ENCODE measurements around the gene SLC12A4. TPM values are rescaled to one million over a fixed set of nuclear protein-coding genes. Genes with fewer than 3 reads are reported as not detected.

The SLC12A4 gene
- total and polyA plus RNA-seq, 8 donors = 5.7 to 136 (median 20.1) TPM

DNA sequence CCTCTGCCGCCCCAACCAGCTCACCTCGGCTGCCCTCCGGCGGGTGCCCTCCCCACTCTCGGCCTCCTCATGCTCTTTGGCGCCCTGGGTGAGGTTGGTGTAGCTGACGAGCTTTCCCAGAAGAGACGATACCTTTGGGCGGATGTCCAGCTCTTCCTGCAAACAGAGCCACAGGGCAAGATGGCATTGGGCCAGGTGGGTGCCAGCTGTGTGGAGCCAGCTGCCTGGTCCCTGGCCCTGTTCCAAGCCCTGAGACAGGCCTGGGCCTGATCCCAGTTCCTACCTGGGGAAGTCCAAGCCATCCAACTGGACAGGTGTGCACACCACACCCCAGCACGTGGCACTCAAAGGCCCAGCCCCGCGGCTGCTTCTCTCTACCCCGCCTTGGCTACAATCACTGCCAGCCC lies 6.9 kb downstream of the SLC12A4 start:
- Histone ChIP-seq H3K4me3 (no peak overlapping the region), H3K9me3 (no peaks in the 10 kb centered on the region), H3K4me1 (peaks cover 60 to 78% (median 72%) of the 10 kb centered on the region in 4 donors), H3K27me3 (no peaks in the 10 kb centered on the region), H3K27ac (peak overlapping the region in 4 of 5 donors; percentile 37 to 80 (median 72)), H3K36me3 (peaks cover 42 to 68% (median 62%) of the 10 kb centered on the region in 4 donors)
- TF ChIP-seq, protein P1, sequence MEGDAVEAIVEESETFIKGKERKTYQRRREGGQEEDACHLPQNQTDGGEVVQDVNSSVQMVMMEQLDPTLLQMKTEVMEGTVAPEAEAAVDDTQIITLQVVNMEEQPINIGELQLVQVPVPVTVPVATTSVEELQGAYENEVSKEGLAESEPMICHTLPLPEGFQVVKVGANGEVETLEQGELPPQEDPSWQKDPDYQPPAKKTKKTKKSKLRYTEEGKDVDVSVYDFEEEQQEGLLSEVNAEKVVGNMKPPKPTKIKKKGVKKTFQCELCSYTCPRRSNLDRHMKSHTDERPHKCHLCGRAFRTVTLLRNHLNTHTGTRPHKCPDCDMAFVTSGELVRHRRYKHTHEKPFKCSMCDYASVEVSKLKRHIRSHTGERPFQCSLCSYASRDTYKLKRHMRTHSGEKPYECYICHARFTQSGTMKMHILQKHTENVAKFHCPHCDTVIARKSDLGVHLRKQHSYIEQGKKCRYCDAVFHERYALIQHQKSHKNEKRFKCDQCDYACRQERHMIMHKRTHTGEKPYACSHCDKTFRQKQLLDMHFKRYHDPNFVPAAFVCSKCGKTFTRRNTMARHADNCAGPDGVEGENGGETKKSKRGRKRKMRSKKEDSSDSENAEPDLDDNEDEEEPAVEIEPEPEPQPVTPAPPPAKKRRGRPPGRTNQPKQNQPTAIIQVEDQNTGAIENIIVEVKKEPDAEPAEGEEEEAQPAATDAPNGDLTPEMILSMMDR (IDR thresholded peaks at IDR 0.05) = no peak
- TF ChIP-seq POLR2A (IDR thresholded peaks at IDR 0.05) (no peak), EP300 (IDR thresholded peaks at IDR 0.05) (no peak), POLR2AphosphoS5 (IDR thresholded peaks at IDR 0.05) (peak in 1 of 3 donors; percentile 26)
- DNase-seq = peak; percentile 61 to 91
- intact Hi-C loops (cut with DNase I; ENCODE audit: low total_unique reads) = no loop called here
- 44 to 84% (median 58%) methylated on average over 7 to 13 of the region's 13 CpGs for WGBS, 5 donors

DNA sequence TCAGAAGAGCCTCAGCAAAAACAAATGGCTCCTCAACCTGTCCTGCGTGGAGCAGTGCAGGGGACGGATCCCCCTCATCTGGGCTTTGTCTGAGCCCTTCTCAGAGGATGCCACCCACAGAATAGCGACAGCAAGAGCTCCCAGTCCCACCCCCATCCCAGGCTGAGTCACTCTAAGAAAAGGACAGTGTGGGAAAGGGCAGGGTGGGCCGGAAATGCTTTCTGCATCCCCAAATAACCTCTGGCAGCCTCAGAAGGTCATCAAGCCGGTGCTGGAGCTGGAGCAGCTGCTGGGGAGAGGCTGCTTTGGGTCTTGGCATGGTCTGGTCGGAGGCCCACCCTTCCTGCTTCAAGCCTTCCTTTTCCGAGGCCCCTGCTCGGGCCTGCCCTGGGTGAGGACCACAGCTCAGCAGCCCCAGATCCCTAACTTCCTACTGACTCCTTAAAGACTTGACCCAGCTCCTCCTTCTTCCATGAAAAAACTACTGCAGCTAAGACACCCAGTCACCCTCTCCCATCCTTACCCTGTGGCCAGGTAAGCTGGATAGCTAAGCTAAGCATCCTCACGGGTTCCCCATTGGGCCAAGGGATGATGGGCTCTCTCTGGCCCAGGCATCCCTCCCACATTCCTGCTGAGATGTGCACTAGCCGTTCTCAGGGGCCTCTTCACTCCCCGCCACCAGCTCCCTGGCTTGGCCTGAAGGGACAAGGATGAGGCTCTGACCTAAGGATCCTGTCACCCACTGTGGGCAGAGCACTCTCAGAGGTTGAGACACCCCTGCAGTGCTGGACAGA lies 8.7 kb downstream of the SLC12A4 start:
- no peak overlapping the region for H3K4me3 ChIP-seq
- TF ChIP-seq POLR2A (IDR thresholded peaks at IDR 0.05) (no peak), POLR2AphosphoS5 (IDR thresholded peaks at IDR 0.05) (peak in 2 of 3 donors; percentile 18 to 76), EP300 (IDR thresholded peaks at IDR 0.05) (peak; percentile 27)
- TF ChIP-seq, protein P1 (IDR thresholded peaks at IDR 0.05) = no peak
- peak in 1 of 2 donors; percentile 66 for DNase-seq
- 59 to 70% (median 68%) methylated on average over 9 to 11 of the region's 11 CpGs for WGBS, 5 donors
- no peaks in the 10 kb centered on the region for H3K27me3 ChIP-seq
- intact Hi-C loops (cut with DNase I; ENCODE audit: low total_unique reads) = no loop called here
- peak overlapping the region; percentile 32 to 80 (median 72) for H3K27ac ChIP-seq
- H3K4me1 ChIP-seq = peaks cover 44 to 61% (median 57%) of the 10 kb centered on the region in 4 donors
- H3K9me3 ChIP-seq = no peaks in the 10 kb centered on the region
- H3K36me3 ChIP-seq = peaks cover 48 to 86% (median 78%) of the 10 kb centered on the region in 4 donors

DNA sequence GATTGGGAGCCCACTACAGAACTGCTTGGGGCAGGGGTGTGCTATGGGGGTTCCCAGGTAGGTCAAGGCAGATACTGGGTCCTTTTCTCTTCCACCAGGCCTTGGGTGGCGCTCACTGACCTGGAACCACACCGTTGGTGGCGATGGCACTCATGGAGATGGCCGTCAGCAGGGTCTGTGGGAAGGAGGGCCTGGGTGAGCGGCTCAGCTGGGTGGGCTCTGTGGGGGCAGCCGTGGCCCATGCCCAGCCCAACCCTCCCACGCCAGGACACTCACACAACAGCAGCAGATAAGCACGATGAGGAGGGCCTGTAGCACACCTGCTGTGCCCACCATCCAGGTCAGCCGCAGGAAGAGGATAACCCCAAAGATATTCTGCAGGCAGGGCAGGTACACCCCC lies 10.8 kb downstream of the SLC12A4 start:
- intact Hi-C loops (cut with DNase I; ENCODE audit: low total_unique reads) = no loop called here
- H3K4me3 ChIP-seq = no peak overlapping the region
- no peak for DNase-seq
- H3K27me3 ChIP-seq = no peaks in the 10 kb centered on the region
- H3K9me3 ChIP-seq = no peaks in the 10 kb centered on the region
- WGBS, 5 donors = 89 to 97% (median 95%) methylated on average over 5 to 9 of the region's 9 CpGs
- H3K27ac ChIP-seq = peak overlapping the region in 2 of 5 donors; percentile 72 to 80
- peaks cover 48 to 98% (median 90%) of the 10 kb centered on the region in 4 donors for H3K36me3 ChIP-seq
- TF ChIP-seq, protein P1 (IDR thresholded peaks at IDR 0.05) = no peak
- no peak for TF ChIP-seq POLR2AphosphoS5 (IDR thresholded peaks at IDR 0.05)
- no peak for TF ChIP-seq EP300 (IDR thresholded peaks at IDR 0.05)
- TF ChIP-seq POLR2A (IDR thresholded peaks at IDR 0.05) = no peak
- H3K4me1 ChIP-seq = peaks cover 26 to 50% (median 38%) of the 10 kb centered on the region in 4 donors

DNA sequence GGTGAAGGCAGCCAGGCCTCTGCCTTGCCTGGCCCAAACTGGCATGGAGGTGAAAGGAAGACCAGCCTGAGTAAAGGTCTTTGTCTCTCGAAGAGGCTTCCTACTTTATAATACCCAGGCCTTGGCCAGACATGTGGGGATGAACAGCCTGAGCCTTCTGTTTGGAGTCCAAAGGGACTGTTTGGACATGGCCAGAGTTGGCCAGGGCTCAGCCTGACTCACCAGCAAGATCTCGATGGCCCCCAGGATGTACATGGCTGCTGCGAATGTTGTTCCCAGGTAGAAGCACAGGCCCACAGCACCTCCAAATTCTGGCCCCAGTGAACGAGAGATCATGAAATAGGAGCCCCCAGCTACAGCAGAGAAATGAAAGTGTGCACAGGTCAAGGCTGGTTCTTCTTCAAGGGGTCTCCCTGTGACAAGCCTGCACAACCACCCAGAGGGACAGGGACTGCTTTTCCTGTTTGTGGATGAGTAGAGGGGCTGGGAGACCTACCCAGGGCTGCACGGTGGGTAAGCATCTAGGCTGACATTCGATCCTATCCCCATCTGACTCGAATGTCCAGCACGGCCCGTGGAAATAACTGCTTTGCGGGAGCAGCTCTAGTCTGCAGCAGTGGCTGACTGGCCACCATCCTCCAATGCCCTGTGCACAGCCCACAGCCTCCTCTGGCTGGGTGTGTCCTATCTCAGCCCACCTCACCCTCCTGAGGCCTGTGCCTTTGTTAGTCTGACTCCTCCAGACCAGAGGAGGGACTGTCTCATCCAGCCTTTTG lies 13.8 kb downstream of the SLC12A4 start:
- H3K9me3 ChIP-seq = no peaks in the 10 kb centered on the region
- 80 to 88% (median 85%) methylated on average over 10 of the region's 10 CpGs for WGBS, 5 donors
- H3K27ac ChIP-seq = peak overlapping the region in 2 of 5 donors; percentile 26 to 48
- peaks cover 4 to 33% (median 23%) of the 10 kb centered on the region in 4 donors for H3K4me1 ChIP-seq
- H3K4me3 ChIP-seq = no peak overlapping the region
- no peaks in the 10 kb centered on the region for H3K27me3 ChIP-seq
- TF ChIP-seq EP300 (IDR thresholded peaks at IDR 0.05) (no peak), POLR2A (IDR thresholded peaks at IDR 0.05) (no peak), POLR2AphosphoS5 (IDR thresholded peaks at IDR 0.05) (no peak)
- TF ChIP-seq, protein P1 (IDR thresholded peaks at IDR 0.05) = no peak
- intact Hi-C loops (cut with DNase I; ENCODE audit: low total_unique reads) = no loop called here
- DNase-seq = no peak
- H3K36me3 ChIP-seq = peaks cover 49 to 98% (median 89%) of the 10 kb centered on the region in 4 donors

Data from stomach (tissue), 9 donors.